HEK293 (cell line): ENCODE results near the gene HS6ST3.
A peak's percentile ranks its signal among the peaks of the same experiment; 100 is the strongest.

ENCODE experiments used
- CTCF ChIA-PET: fragments of 350-600 bp; formaldehyde crosslinking; extraction: SDS; loops from one replicate; lab custom pipeline; 2021; ENCODE audit warnings: antibody characterized with exemption; lab: Yijun Ruan, JAX
- POLR2A ChIA-PET: fragments of 300-600 bp; formaldehyde crosslinking; extraction: SDS; loops from one replicate; lab custom pipeline; 2020; ENCODE audit warnings: antibody characterized with exemption, inconsistent platforms; lab: Yijun Ruan, JAX
- H3K27ac ChIP-seq: fragments of 200-500 bp; sonication (Bioruptor generic); 2 replicates; pipeline ENCODE4 v1.5.1; 2014; ENCODE audit warnings: low read depth, low read length, control low read depth, inconsistent platforms; ENCODE audit errors: extremely low read depth
- H3K36me3 ChIP-seq, 2 experiments: fragments of 200-500 bp in 1 of 2; sonication (Bioruptor generic) in 1 of 2; 1 replicate in 1 of 2; 2 replicates in 1 of 2; pipeline ENCODE4 v1.5.1; 2014 to 2017; ENCODE audit warnings: inconsistent platforms in 2 of 2, low read length in 2 of 2; ENCODE audit not compliant: control insufficient read depth in 2 of 2, insufficient read depth in 1 of 2
- H3K4me1 ChIP-seq: fragments of 200-500 bp; sonication (Bioruptor generic); 2 replicates; pipeline ENCODE4 v1.5.1; 2014; ENCODE audit warnings: mild to moderate bottlenecking, low read length, inconsistent platforms; ENCODE audit not compliant: control insufficient read depth, insufficient read depth
- H3K4me3 ChIP-seq: 2 replicates; pipeline ENCODE4 v1.5.1; 2011; ENCODE audit warnings: low read depth, mild to moderate bottlenecking, control low read depth, low read length, moderate library complexity
- H3K9me3 ChIP-seq: fragments of 200-500 bp; sonication (Bioruptor generic); 2 replicates; pipeline ENCODE4 v1.5.1; 2014; ENCODE audit warnings: low read depth, low read length, inconsistent platforms; ENCODE audit not compliant: control insufficient read depth, insufficient read depth
- GLI4 ChIP-seq: fragments of 450-650 bp; formaldehyde crosslinking; IDR thresholded peaks from 2 replicates; pipeline ENCODE4 v1.5.1; 2016; ENCODE audit warnings: missing biosample characterization, missing genetic modification characterization
- IKZF3 ChIP-seq: fragments of 450-650 bp; IDR thresholded peaks from 2 replicates; pipeline ENCODE4 v1.5.0; 2018; ENCODE audit warnings: missing biosample characterization, mild to moderate bottlenecking, missing genetic modification characterization, moderate library complexity
- KLF17 ChIP-seq: fragments of 450-650 bp; formaldehyde crosslinking; IDR thresholded peaks from 2 replicates; pipeline ENCODE4 v1.5.1; 2016; ENCODE audit warnings: missing biosample characterization, missing genetic modification characterization
- MYNN ChIP-seq: fragments of 450-650 bp; formaldehyde crosslinking; IDR thresholded peaks from 2 replicates; pipeline ENCODE4 v1.5.1; 2016; ENCODE audit warnings: missing biosample characterization, missing genetic modification characterization, borderline replicate concordance
- PATZ1 ChIP-seq: fragments of 450-650 bp; formaldehyde crosslinking; IDR thresholded peaks from 2 replicates; pipeline ENCODE4 v1.5.1; 2016; ENCODE audit warnings: missing biosample characterization, missing genetic modification characterization
- SP3 ChIP-seq: fragments of 450-650 bp; formaldehyde crosslinking; IDR thresholded peaks from 2 replicates; pipeline ENCODE4 v1.5.1; 2016; ENCODE audit warnings: missing biosample characterization, missing genetic modification characterization
- ZBTB7A ChIP-seq: fragments of 450-650 bp; formaldehyde crosslinking; IDR thresholded peaks from 2 replicates; pipeline ENCODE4 v1.5.1; 2016; ENCODE audit warnings: low read depth, missing biosample characterization, missing genetic modification characterization
- ZBTB8A ChIP-seq: fragments of 450-650 bp; formaldehyde crosslinking; IDR thresholded peaks from 2 replicates; pipeline ENCODE4 v1.5.1; 2016; ENCODE audit warnings: missing biosample characterization, missing genetic modification characterization
- ZEB2 ChIP-seq: fragments of 450-650 bp; formaldehyde crosslinking; IDR thresholded peaks from 2 replicates; pipeline ENCODE4 v1.5.1; 2016; ENCODE audit warnings: missing biosample characterization, missing genetic modification characterization
- ZFP37 ChIP-seq: fragments of 450-650 bp; formaldehyde crosslinking; IDR thresholded peaks from 2 replicates; pipeline ENCODE4 v1.5.1; 2016; ENCODE audit warnings: missing biosample characterization, missing genetic modification characterization
- ZIC2 ChIP-seq: fragments of 450-650 bp; formaldehyde crosslinking; IDR thresholded peaks from 2 replicates; pipeline ENCODE4 v1.5.1; 2016; ENCODE audit warnings: missing biosample characterization, missing genetic modification characterization
- ZNF10 ChIP-seq: fragments of 450-650 bp; formaldehyde crosslinking; IDR thresholded peaks from 2 replicates; pipeline ENCODE4 v1.5.1; 2017; ENCODE audit warnings: missing biosample characterization, missing genetic modification characterization
- ZNF18 ChIP-seq: fragments of 450-650 bp; formaldehyde crosslinking; IDR thresholded peaks from 2 replicates; pipeline ENCODE4 v1.5.1; 2016; ENCODE audit warnings: missing biosample characterization, missing genetic modification characterization
- ZNF280C ChIP-seq: fragments of 450-650 bp; formaldehyde crosslinking; IDR thresholded peaks from 2 replicates; pipeline ENCODE4 v1.5.1; 2016; ENCODE audit warnings: missing biosample characterization, missing genetic modification characterization
- ZNF394 ChIP-seq: fragments of 450-650 bp; formaldehyde crosslinking; IDR thresholded peaks from 2 replicates; pipeline ENCODE4 v1.5.1; 2016; ENCODE audit warnings: missing biosample characterization, missing genetic modification characterization, mild to moderate bottlenecking, moderate library complexity, borderline replicate concordance
- ZNF510 ChIP-seq: fragments of 450-650 bp; formaldehyde crosslinking; IDR thresholded peaks from 2 replicates; pipeline ENCODE4 v1.5.1; 2018; ENCODE audit warnings: mild to moderate bottlenecking, missing genetic modification characterization, missing biosample characterization; ENCODE audit not compliant: insufficient replicate concordance
- ZNF571 ChIP-seq: fragments of 450-650 bp; formaldehyde crosslinking; IDR thresholded peaks from 2 replicates; pipeline ENCODE4 v1.5.0; 2017; ENCODE audit warnings: missing biosample characterization, missing genetic modification characterization
- ZNF747 ChIP-seq: fragments of 450-650 bp; formaldehyde crosslinking; IDR thresholded peaks from 2 replicates; pipeline ENCODE4 v1.5.1; 2016; ENCODE audit warnings: missing biosample characterization, missing genetic modification characterization
- ZSCAN18 ChIP-seq: fragments of 450-650 bp; formaldehyde crosslinking; IDR thresholded peaks from 2 replicates; pipeline ENCODE4 v1.5.1; 2016; ENCODE audit warnings: missing biosample characterization, missing genetic modification characterization
- ZSCAN30 ChIP-seq: fragments of 450-650 bp; IDR thresholded peaks from 2 replicates; pipeline ENCODE4 v1.5.1; 2018; ENCODE audit warnings: missing biosample characterization, mild to moderate bottlenecking, missing genetic modification characterization, moderate library complexity

Gene HS6ST3

GRCh38 chr13:96053003-96053703, 36.8 kb upstream of the HS6ST3 start, which contains the start of gene UGGT2 (continued):
- TF ChIP-seq ZNF280C (tag by site-specific recombination) (no peak), ZFP37 (tag by site-specific recombination) (peak; percentile 61; the same call in 1 of the 2 replicates), ZNF747 (tag by site-specific recombination) (no peak), IKZF3 (tag by site-specific recombination) (peak; percentile 60; the same call in 1 of the 2 replicates), ZNF394 (tag by site-specific recombination) (peak; percentile 18; the same call in 1 of the 2 replicates), ZNF10 (tag by site-specific recombination) (peak; percentile 69; the same call in 1 of the 2 replicates), ZSCAN30 (tag by site-specific recombination) (peak; percentile 25; the same call in 1 of the 2 replicates), GLI4 (tag by site-specific recombination) (peak; percentile 50; the same call in 1 of the 2 replicates), ZBTB8A (tag by site-specific recombination) (peak; percentile 52), ZEB2 (peak; percentile 77; the same call in 1 of the 2 replicates), KLF17 (tag by site-specific recombination) (peak; percentile 66; the same call in 1 of the 2 replicates), ZBTB7A (peak; percentile 51; the same call in 1 of the 2 replicates), ZNF510 (tag by site-specific recombination) (no peak)

- no peak for TF ChIP-seq MYNN (tag by site-specific recombination)
- no peak for TF ChIP-seq ZSCAN18 (tag by site-specific recombination)
- TF ChIP-seq SP3 (tag by site-specific recombination) = no peak
- no peak for TF ChIP-seq ZIC2 (tag by site-specific recombination)
- no peak for TF ChIP-seq ZNF18
- TF ChIP-seq ZNF571 (tag by site-specific recombination) = no peak
- TF ChIP-seq PATZ1 (tag by site-specific recombination) = no peak
- CTCF ChIA-PET = no interaction called here
- no peaks in the 10 kb centered on the region for H3K4me1 ChIP-seq
- H3K9me3 ChIP-seq = no peaks in the 10 kb centered on the region
- H3K4me3 ChIP-seq = no peak overlapping the region
- H3K36me3 ChIP-seq = no peaks in the 10 kb centered on the region
- POLR2A ChIA-PET = no interaction called here
- H3K27ac ChIP-seq = no peak overlapping the region
Measured at GRCh38 chr13:96065849-96066248, 24.1 kb upstream of the HS6ST3 start.
